H7 (cell line): ENCODE data around the gene PPFIBP2. TPM values are rescaled to one million over a fixed set of nuclear protein-coding genes. Genes with fewer than 3 reads are reported as not detected.

ENCODE experiments used
- DNase-seq: peaks from one replicate; pipeline ENCODE4 v3.0.0; 2012
- H3K27me3 ChIP-seq: 2 replicates; pipeline ENCODE4 v1.6.0; 2011; ENCODE audit warnings: mild to moderate bottlenecking, low read length; ENCODE audit not compliant: control insufficient read depth, insufficient read depth
- H3K36me3 ChIP-seq: replicated peaks from 2 replicates; pipeline ENCODE4 v1.5.1; 2011; ENCODE audit warnings: low read length; ENCODE audit not compliant: control insufficient read depth, insufficient read depth
- H3K4me3 ChIP-seq: 2 replicates; pipeline ENCODE4 v1.5.1; 2011; ENCODE audit warnings: low read depth, mild to moderate bottlenecking, control low read depth, low read length, moderate library complexity; ENCODE audit not compliant: insufficient read depth
- total RNA-seq: library from RNA; depleted of rRNA; stranded (reverse); fragments of >200 nt; shearing (Covaris generic); gene quantifications from 2 replicates; pipeline ENCODE4 v1.2.3, GENCODE V29; 2014

PPFIBP2 gene
- total RNA-seq, 1 experiment from 2014 or later, result 9.4 TPM

GRCh38 chr11:7527029-7527428, 13.2 kb downstream of the PPFIBP2 start:
- H3K36me3 ChIP-seq, result no peaks in the 10 kb centered on the region
- no peaks in the 10 kb centered on the region; the same call in 1 of the 2 replicates for H3K27me3 ChIP-seq
- no peak for DNase-seq
- H3K4me3 ChIP-seq, result no peak overlapping the region

- no peaks in the 10 kb centered on the region for H3K27me3 ChIP-seq
- H3K36me3 ChIP-seq, result no peaks in the 10 kb centered on the region
- H3K4me3 ChIP-seq, result no peak overlapping the region
- DNase-seq, result no peak
These were observed 14.8 kb downstream of the PPFIBP2 start for GRCh38 chr11:7528514-7529049.

- no peak for DNase-seq
- Histone ChIP-seq H3K4me3 (no peak overlapping the region), H3K27me3 (no peaks in the 10 kb centered on the region), H3K36me3 (no peaks in the 10 kb centered on the region)
These were observed 16.3 kb downstream of the PPFIBP2 start for GRCh38 chr11:7530013-7530640.

GRCh38 chr11:7531011-7531410, 17.2 kb downstream of the PPFIBP2 start:
- Histone ChIP-seq H3K36me3 (no peaks in the 10 kb centered on the region), H3K4me3 (no peak overlapping the region), H3K27me3 (no peaks in the 10 kb centered on the region)

GRCh38 chr11:7532405-7533145, 18.8 kb downstream of the PPFIBP2 start:
- Histone ChIP-seq H3K36me3 (no peaks in the 10 kb centered on the region), H3K4me3 (no peak overlapping the region), H3K27me3 (no peaks in the 10 kb centered on the region)
- no peak for DNase-seq

More at GRCh38 chr11:7531011-7531410, 17.2 kb downstream of the PPFIBP2 start:
- DNase-seq, result no peak

GRCh38 chr11:7533199-7534041, 19.6 kb downstream of the PPFIBP2 start:
- Histone ChIP-seq H3K27me3 (no peaks in the 10 kb centered on the region), H3K36me3 (no peaks in the 10 kb centered on the region), H3K4me3 (no peak overlapping the region)
- DNase-seq, result no peak

- DNase-seq, result no peak
- Histone ChIP-seq H3K36me3 (no peaks in the 10 kb centered on the region), H3K27me3 (no peaks in the 10 kb centered on the region), H3K4me3 (no peak overlapping the region)
These were observed 20.2 kb downstream of the PPFIBP2 start for GRCh38 chr11:7534042-7534378.

- Histone ChIP-seq H3K36me3 (no peaks in the 10 kb centered on the region), H3K4me3 (no peak overlapping the region), H3K27me3 (no peaks in the 10 kb centered on the region)
- peak; percentile 50 for DNase-seq
These were observed 22.3 kb downstream of the PPFIBP2 start for GRCh38 chr11:7536100-7536499.

GRCh38 chr11:7537265-7537664, 23.5 kb downstream of the PPFIBP2 start:
- no peak for DNase-seq
- Histone ChIP-seq H3K36me3 (no peaks in the 10 kb centered on the region), H3K4me3 (no peak overlapping the region), H3K27me3 (no peaks in the 10 kb centered on the region)

- Histone ChIP-seq H3K4me3 (no peak overlapping the region), H3K36me3 (no peaks in the 10 kb centered on the region)
These were observed 24.2 kb downstream of the PPFIBP2 start for GRCh38 chr11:7538031-7538430.

GRCh38 chr11:7538466-7539454, 25.0 kb downstream of the PPFIBP2 start:
- no peak overlapping the region for H3K4me3 ChIP-seq
- H3K27me3 ChIP-seq, result no peaks in the 10 kb centered on the region
- DNase-seq, result no peak
- H3K36me3 ChIP-seq, result no peaks in the 10 kb centered on the region

More at GRCh38 chr11:7538031-7538430, 24.2 kb downstream of the PPFIBP2 start:
- H3K27me3 ChIP-seq, result no peaks in the 10 kb centered on the region
- no peak for DNase-seq

GRCh38 chr11:7540830-7541555, 27.2 kb downstream of the PPFIBP2 start:
- Histone ChIP-seq H3K27me3 (no peaks in the 10 kb centered on the region), H3K4me3 (no peak overlapping the region), H3K36me3 (no peaks in the 10 kb centered on the region)
- DNase-seq, result no peak

GRCh38 chr11:7543302-7543701, 29.5 kb downstream of the PPFIBP2 start:
- Histone ChIP-seq H3K4me3 (no peak overlapping the region), H3K36me3 (no peaks in the 10 kb centered on the region), H3K27me3 (no peaks in the 10 kb centered on the region)
- no peak for DNase-seq
